PFSK-1 (cell line): ENCODE data around the gene RHOG.

ENCODE experiments used
- FOXP2 ChIP-seq: optimal IDR thresholded peaks from 2 replicates; pipeline ENCODE3; 2011; ENCODE audit warnings: borderline replicate concordance, control low read depth, inconsistent platforms; ENCODE audit not compliant: insufficient read depth; ENCODE audit errors: extremely low read length, extremely low read depth
- POLR2AphosphoS5 ChIP-seq: IDR thresholded peaks from 2 replicates; pipeline ENCODE4 v1.6.1; 2012; ENCODE audit warnings: low read depth, mild to moderate bottlenecking, control low read depth, low read length, moderate library complexity
- REST ChIP-seq, 2 experiments: IDR thresholded peaks; 2 replicates each; pipeline versions ENCODE4 v1.6.1 to v1.8.0; 2011 to 2012; ENCODE audit warnings: low read depth in 2 of 2, low read length in 2 of 2, control low read depth in 1 of 2, inconsistent platforms in 1 of 2, mild to moderate bottlenecking in 1 of 2, moderate library complexity in 1 of 2; ENCODE audit not compliant: insufficient read depth in 1 of 2
- SIN3A ChIP-seq: IDR thresholded peaks from 2 replicates; pipeline ENCODE4 v1.6.1; 2012; ENCODE audit warnings: mild to moderate bottlenecking, low read length, moderate library complexity, borderline replicate concordance; ENCODE audit not compliant: insufficient read depth
- TAF1 ChIP-seq: IDR thresholded peaks from 2 replicates; pipeline ENCODE4 v1.6.1; 2012; ENCODE audit warnings: low read length, control low read depth, borderline replicate concordance; ENCODE audit not compliant: insufficient read depth

The RHOG gene

GRCh38 chr11:3854977-3855807, 14.4 kb upstream of the RHOG start, which contains the start of gene STIM1:
TSS of gene STIM1 (plus strand) at chr11:3855664. CDS start at chr11:3856271, 607 bp downstream.
- TF ChIP-seq FOXP2 (peak; percentile 37), REST (IDR thresholded peaks at IDR 0.05; ENCODE audit: insufficient read depth in 1 of 2, low read depth in 2 of 2, low read length in 2 of 2) (peak in 1 of 2 experiments; percentile 42; a peak in 1 of 4 replicates), TAF1 (peak; percentile 62; the same call in 1 of the 2 replicates), POLR2AphosphoS5 (peak; percentile 69), SIN3A (peak; percentile 59; the same call in 1 of the 2 replicates)

GRCh38 chr11:3854660-3854976, 13.9 kb upstream of the RHOG start:
- TF ChIP-seq REST (IDR thresholded peaks at IDR 0.05; ENCODE audit: insufficient read depth in 1 of 2, low read depth in 2 of 2, low read length in 2 of 2) (no peak), FOXP2 (no peak), POLR2AphosphoS5 (no peak), TAF1 (no peak), SIN3A (no peak)

- no peak for TF ChIP-seq TAF1
- TF ChIP-seq POLR2AphosphoS5, result no peak
- no peak for TF ChIP-seq SIN3A
These were observed 13.3 kb upstream of the RHOG start for GRCh38 chr11:3853899-3854659.

- TF ChIP-seq SIN3A (no peak), FOXP2 (no peak), REST (IDR thresholded peaks at IDR 0.05; ENCODE audit: insufficient read depth in 1 of 2, low read depth in 2 of 2, low read length in 2 of 2) (no peak), TAF1 (no peak), POLR2AphosphoS5 (no peak)
These were observed 12.7 kb upstream of the RHOG start for GRCh38 chr11:3853545-3853842.

- no peak for TF ChIP-seq FOXP2
- TF ChIP-seq TAF1, result no peak
- TF ChIP-seq REST (IDR thresholded peaks at IDR 0.05; ENCODE audit: insufficient read depth in 1 of 2, low read depth in 2 of 2, low read length in 2 of 2), result no peak
- no peak for TF ChIP-seq SIN3A
These were observed 8.6 kb upstream of the RHOG start for GRCh38 chr11:3849297-3849874.
